Renal cortex interstitium (tissue), 11 donors: ENCODE measurements around the gene NSUN7. TPM values are rescaled to one million over a fixed set of nuclear protein-coding genes. Genes with fewer than 3 reads are reported as not detected.

Experiments used
- DNase-seq, 11 donors: peaks; one replicate each; pipeline ENCODE4 v3.0.0-alpha.2; 2013; ENCODE audit warnings: low read depth in 9 of 11, low spot score in 4 of 11; ENCODE audit errors: extremely low read depth in 1 of 11
- polyA plus RNA-seq, 3 donors: library from polyadenylated mRNA; unstranded; fragments of 120-200 nt; gene quantifications; one replicate each; pipeline ENCODE4 v1.2.1, GENCODE V29; 2013; ENCODE audit not compliant: insufficient read length in 3 of 3

Gene NSUN7
- polyA plus RNA-seq, 3 donors, result 11.7 to 19.8 (median 13.3) TPM

GRCh38 chr4:40730091-40730679, 19.6 kb upstream of the NSUN7 start:
- no peak for DNase-seq

- DNase-seq, result no peak
These were observed 18.4 kb upstream of the NSUN7 start for GRCh38 chr4:40731361-40731760.

- peak in 2 of 11 donors; percentile 40 to 69 for DNase-seq
These were observed 17.9 kb upstream of the NSUN7 start for GRCh38 chr4:40731792-40732245.

- DNase-seq, result no peak
These were observed 16.0 kb upstream of the NSUN7 start for GRCh38 chr4:40733752-40734151.

GRCh38 chr4:40734497-40734896, 15.3 kb upstream of the NSUN7 start:
- DNase-seq, result no peak

GRCh38 chr4:40736910-40737309, 12.8 kb upstream of the NSUN7 start:
- peak in 1 of 11 donors; percentile 14 for DNase-seq

- no peak for DNase-seq
These were observed 11.9 kb upstream of the NSUN7 start for GRCh38 chr4:40737879-40738278.

GRCh38 chr4:40739347-40739746, 10.4 kb upstream of the NSUN7 start:
- no peak for DNase-seq

GRCh38 chr4:40744218-40744617, 5.5 kb upstream of the NSUN7 start:
- no peak for DNase-seq

- DNase-seq, result no peak
These were observed 4.3 kb upstream of the NSUN7 start for GRCh38 chr4:40745285-40745984.

GRCh38 chr4:40747207-40747835, 2.4 kb upstream of the NSUN7 start:
- DNase-seq, result no peak

GRCh38 chr4:40750461-40751258, 905 bp downstream of the NSUN7 start:
- DNase-seq, result peak in 6 of 11 donors; percentile 8 to 28 (median 22)

- no peak for DNase-seq
These were observed 5.9 kb downstream of the NSUN7 start for GRCh38 chr4:40755616-40756015.

GRCh38 chr4:40763228-40763716, 13.5 kb downstream of the NSUN7 start:
- no peak for DNase-seq

GRCh38 chr4:40769266-40769665, 19.5 kb downstream of the NSUN7 start:
- peak in 6 of 11 donors; percentile 5 to 45 (median 18) for DNase-seq

- DNase-seq, result no peak
These were observed 28.3 kb downstream of the NSUN7 start for GRCh38 chr4:40778090-40778489.

GRCh38 chr4:40782876-40783275, 33.1 kb downstream of the NSUN7 start:
- no peak for DNase-seq

GRCh38 chr4:40785727-40786126, 36.0 kb downstream of the NSUN7 start:
- no peak for DNase-seq

GRCh38 chr4:40788331-40788730, 38.6 kb downstream of the NSUN7 start:
- no peak for DNase-seq
